ENCODE results near the gene RNU5D-1.

The RNU5D-1 gene

GRCh38 chr1:44698138-44698537 is 32.8 kb downstream of the RNU5D-1 start:
- DNase-seq, result no peak

DNA sequence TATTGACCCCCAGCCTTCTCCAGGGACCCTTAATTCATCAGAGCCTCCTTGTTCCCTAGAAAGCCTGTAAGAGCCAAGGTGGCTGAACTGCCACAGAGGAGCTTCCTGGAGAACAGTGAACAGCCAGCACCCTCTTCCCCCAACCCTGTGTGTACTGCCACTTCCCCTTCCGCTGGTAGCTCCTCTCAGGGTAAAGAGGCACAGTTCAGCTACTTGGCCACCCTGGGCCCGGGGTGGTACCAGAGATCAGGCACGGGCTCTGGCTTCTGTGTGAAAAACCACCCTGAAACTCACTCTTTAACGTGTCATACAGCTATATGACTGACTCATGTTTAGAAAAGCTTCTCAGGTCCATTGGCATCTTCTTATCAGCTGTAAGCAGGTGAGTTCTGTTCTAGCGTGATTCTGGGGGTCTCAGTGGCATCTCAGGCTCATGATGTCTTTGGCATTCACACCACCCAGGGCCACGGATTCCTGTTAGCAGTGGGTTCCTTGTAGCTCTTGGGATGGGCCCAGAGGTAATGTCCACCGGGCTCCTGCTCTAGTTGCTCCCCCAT is 34.1 kb downstream of the RNU5D-1 start:
- DNase-seq, result no peak

- no peak for DNase-seq
These were observed 34.9 kb downstream of the RNU5D-1 start for GRCh38 chr1:44696101-44696500.

GRCh38 chr1:44695671-44696070 is 35.3 kb downstream of the RNU5D-1 start:
- no peak for DNase-seq

DNA sequence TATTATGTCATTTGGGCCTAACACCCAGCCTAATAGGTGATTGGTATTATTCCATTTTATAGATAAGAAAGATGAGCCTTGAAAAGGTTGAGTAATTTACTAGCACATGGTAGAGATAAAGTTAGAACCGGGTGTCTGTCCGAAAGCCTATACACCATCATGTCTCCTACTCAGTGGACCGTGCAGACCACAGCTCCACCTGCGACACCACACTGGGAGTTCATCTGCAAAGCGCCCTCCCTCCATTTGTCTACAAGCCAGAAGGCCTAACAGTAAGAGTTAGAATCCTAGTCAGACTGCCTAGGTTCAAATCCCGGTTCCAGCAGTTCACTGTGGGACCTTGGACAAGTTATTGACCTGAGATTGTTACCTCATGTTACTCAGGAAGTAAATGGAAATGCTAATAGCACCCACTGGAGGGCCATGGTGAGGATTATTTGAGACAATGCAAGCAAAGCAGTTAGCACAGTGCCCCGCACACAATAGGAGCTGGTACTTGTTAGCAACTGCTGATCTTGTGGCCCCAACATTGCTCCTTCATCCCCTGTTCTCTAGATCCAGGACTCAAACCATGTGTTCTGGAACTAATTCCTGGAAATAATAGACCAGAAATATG is 36.0 kb downstream of the RNU5D-1 start:
- DNase-seq, result no peak

GRCh38 chr1:44693900-44694299 is 37.1 kb downstream of the RNU5D-1 start:
- DNase-seq, result no peak

DNA sequence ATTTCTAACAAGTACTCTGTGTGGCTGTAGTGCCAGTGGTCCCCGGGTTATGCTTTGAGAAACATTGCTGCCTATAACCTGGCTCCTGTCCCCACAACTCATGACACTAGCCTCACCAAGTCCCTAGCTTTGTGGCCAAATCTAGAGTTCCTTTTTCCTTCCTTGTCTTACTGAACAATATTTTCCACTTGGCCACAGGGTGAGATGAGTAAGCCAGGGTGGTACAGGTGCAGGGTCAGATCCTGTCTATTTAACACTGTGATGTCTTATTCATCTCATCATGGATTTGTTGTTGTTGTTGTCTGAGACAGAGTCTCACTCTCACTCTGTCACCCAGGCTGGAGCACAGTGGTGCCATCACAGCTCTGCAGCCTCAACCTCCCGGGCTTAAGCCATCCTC is 37.8 kb downstream of the RNU5D-1 start:
- DNase-seq, result no peak

DNA sequence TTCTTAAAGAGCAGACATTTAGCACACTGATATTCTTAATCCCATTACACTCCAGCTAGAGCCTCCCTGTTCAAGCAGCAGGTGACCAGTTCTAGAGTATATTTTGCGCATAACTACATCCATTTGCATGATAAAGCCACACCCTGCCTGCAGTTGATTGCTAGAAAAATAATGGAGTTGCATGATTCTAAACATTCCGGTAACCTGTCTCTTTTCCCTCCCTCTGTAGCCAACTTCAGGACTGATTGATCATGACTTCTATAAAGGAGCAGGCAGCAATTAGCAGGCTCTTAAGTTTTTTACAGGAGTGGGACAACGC is 41.6 kb downstream of the RNU5D-1 start:
- DNase-seq, result no peak

DNA sequence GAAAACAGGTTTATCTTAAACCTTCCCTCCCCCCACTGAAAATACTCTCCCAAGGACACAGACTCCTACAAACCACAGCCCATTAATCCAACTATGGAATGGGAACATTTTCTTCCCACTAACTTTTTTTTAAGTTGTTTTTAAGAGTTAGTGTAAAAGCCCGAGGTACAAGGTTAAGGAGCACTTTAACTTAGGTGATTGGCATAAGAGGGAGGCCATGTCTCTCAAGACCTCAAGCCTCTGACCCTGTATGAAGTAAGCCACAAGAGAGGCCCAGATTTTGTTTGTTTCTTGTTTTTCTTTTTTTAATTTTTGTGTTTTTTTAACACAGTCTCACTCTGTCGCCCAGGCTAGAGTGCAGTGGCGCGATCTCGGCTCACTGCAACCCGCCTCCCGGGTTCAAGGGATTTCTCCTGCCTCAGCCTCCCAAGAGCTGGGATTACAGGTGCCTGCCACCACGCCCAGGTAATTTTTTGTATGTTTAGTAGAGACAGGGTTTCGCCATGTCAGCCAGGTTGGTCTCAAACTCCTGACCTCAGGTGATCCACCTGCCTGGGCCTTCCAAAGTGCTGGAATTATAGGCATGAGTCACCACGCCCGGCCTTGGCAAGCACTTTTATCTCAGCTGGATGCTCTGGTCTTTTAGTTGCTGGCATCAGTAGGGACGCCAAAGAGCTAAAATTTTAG is 42.1 kb downstream of the RNU5D-1 start:
- DNase-seq, result no peak

GRCh38 chr1:44685881-44686280 is 45.1 kb downstream of the RNU5D-1 start:
- DNase-seq, result no peak

- no peak for DNase-seq
These were observed 45.8 kb downstream of the RNU5D-1 start for GRCh38 chr1:44685218-44685617.

- no peak for DNase-seq
These were observed 46.4 kb downstream of the RNU5D-1 start for GRCh38 chr1:44684525-44684924.

GRCh38 chr1:44682883-44683265 is 48.1 kb downstream of the RNU5D-1 start:
- DNase-seq, result no peak

- no peak for DNase-seq
These were observed 48.8 kb downstream of the RNU5D-1 start for GRCh38 chr1:44681905-44682882.
